ENCODE results near the gene IL17C.

The IL17C gene

DNA sequence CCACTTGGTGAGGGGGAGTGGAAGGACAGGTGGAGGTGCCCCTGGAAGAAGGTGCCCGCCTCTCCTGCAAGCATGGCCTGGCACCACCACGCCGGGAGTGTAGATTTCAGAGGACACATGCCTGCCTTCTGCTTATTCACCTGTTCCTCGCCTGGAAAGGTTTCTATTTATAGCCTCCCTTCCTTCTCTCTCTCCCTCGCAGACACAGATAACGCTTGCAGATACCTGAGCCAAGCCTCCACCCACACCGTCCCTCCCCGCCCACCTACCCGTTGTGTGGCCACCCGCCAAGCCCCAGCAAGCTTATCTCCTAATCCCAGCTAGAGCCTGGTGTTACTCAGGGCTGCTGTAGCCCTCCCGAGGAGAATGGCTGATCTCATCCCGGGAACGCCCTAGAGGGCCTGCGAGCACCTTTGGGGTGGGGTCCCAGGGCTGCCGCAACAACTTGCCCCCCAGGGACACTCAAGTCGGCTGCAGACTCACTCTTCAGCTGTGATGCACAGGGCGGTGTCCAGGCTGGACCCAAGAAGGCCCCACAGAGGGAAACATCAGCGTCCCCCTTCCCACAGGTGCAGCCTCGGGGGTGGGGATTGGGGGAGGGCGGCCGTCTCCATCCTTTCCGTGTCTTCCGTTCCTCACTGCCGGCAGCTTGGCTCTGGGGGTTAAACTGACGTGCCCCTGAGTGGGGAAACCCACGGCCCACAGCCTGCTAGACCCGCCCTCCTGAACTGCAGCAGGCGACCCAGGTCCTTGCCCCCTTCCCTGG is 49.8 kb downstream of the IL17C start:
- no peak overlapping the region for H3K4me3 ChIP-seq (ENCODE audit: low read depth, low read length)
- TF ChIP-seq, protein P1, sequence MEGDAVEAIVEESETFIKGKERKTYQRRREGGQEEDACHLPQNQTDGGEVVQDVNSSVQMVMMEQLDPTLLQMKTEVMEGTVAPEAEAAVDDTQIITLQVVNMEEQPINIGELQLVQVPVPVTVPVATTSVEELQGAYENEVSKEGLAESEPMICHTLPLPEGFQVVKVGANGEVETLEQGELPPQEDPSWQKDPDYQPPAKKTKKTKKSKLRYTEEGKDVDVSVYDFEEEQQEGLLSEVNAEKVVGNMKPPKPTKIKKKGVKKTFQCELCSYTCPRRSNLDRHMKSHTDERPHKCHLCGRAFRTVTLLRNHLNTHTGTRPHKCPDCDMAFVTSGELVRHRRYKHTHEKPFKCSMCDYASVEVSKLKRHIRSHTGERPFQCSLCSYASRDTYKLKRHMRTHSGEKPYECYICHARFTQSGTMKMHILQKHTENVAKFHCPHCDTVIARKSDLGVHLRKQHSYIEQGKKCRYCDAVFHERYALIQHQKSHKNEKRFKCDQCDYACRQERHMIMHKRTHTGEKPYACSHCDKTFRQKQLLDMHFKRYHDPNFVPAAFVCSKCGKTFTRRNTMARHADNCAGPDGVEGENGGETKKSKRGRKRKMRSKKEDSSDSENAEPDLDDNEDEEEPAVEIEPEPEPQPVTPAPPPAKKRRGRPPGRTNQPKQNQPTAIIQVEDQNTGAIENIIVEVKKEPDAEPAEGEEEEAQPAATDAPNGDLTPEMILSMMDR (IDR thresholded peaks at IDR 0.05; ENCODE audit: low read depth, low read length) = no peak
